ENCODE measurements around the gene GFI1B.

DNA sequence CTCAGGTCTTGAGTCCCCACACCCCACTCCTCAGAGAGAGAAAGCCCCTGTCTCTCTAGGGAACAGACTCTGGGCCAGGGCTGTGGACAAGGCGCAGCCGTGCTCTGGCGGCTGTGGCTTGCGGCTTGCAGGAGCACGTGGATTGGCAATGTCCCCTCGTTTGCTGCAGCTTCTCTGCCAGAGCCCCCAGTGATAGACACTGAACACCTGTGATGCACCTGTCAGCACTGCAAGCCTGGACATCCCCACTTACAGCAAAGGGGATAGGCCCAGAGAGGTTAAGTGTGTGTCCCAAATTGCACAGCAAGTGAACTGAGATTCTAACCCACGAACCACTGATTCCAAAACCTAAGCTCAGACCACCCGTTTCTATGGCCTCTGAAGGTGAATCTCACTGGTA lies 7.0 kb downstream of the GFI1B start:
- TF ChIP-seq CTCF (IDR thresholded peaks at IDR 0.05; ENCODE audit: insufficient read depth, low read depth, low read length) (no peak), EZH2 (IDR thresholded peaks at IDR 0.05; ENCODE audit: insufficient read depth, low read length) (no peak)
